ENCODE measurements around the gene MTHFSD.

GRCh38 chr16:86571530-86571915, 16.5 kb upstream of the MTHFSD start:
- TF ChIP-seq CTCF (IDR thresholded peaks at IDR 0.05; ENCODE audit: poor library complexity) = no peak
- no peak for TF ChIP-seq EZH2 (IDR thresholded peaks at IDR 0.05; ENCODE audit: borderline replicate concordance)
- TF ChIP-seq EZH2phosphoT487 (IDR thresholded peaks at IDR 0.05; ENCODE audit: low read depth, severe bottlenecking, unreplicated experiment) = no peak
